Body of pancreas (tissue), 4 donors: ENCODE results near the gene HIP1R.

Experiments
- POLR2A ChIP-seq, 3 donors: fragments of 450-650 bp; IDR thresholded peaks; one replicate each; pipeline ENCODE4 v1.6.1; 2016; ENCODE audit warnings: antibody characterized with exemption in 3 of 3, mild to moderate bottlenecking in 2 of 3
- TF ChIP-seq, protein P1 (sequence below), 7 experiments: fragments of 450-650 bp in 4 of 7; fragments of 200-600 bp in 3 of 7; sonication (generic) in 3 of 7; IDR thresholded peaks; one replicate each; pipeline ENCODE4 v1.5.1; 2016 to 2019; ENCODE audit warnings: antibody characterized with exemption in 7 of 7

DNA sequence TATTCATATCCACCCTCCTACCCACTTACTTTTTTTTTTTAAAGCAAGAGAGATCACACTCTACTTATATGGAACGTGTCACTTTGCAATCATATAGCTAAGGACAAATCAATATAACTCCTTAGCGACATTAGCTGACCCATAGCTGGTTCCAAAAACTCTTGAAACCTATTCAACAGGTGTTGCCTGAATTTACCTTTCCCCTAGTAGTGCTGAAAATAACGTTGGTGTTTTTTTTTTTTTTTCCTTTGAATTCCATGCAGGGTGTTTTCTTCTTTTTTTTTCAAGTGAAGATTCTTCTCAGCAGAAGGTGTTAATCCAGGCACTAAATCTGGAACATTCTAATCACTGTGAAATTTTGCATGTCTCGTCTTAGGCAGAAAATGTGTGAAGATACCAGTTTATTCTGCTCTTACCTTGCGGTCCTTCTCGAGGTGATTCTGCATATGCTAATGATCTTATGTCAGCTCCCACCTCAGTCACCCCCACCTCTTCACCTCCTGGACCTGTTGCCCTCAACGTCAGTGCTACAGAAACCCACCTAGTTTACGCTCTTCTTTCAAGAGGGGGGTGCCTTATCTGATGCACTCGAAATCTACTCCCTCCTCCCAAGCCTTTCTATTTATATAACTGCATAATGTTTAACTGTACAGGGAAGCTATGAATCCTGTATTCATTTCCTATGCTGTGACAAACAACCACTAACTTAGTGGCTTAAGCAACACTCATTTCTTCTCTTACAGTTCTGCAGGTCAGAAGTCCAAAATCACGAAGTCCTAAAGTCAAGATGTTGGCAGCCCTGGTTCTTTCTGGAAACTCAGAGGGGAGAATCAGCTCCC lies 67.8 kb downstream of the HIP1R start:
- TF ChIP-seq, protein P1, sequence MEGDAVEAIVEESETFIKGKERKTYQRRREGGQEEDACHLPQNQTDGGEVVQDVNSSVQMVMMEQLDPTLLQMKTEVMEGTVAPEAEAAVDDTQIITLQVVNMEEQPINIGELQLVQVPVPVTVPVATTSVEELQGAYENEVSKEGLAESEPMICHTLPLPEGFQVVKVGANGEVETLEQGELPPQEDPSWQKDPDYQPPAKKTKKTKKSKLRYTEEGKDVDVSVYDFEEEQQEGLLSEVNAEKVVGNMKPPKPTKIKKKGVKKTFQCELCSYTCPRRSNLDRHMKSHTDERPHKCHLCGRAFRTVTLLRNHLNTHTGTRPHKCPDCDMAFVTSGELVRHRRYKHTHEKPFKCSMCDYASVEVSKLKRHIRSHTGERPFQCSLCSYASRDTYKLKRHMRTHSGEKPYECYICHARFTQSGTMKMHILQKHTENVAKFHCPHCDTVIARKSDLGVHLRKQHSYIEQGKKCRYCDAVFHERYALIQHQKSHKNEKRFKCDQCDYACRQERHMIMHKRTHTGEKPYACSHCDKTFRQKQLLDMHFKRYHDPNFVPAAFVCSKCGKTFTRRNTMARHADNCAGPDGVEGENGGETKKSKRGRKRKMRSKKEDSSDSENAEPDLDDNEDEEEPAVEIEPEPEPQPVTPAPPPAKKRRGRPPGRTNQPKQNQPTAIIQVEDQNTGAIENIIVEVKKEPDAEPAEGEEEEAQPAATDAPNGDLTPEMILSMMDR (IDR thresholded peaks at IDR 0.05) = no peak
- no peak for TF ChIP-seq POLR2A (IDR thresholded peaks at IDR 0.05)
